IMR-90 (cell line): Measurements from ENCODE around the gene YARS2. TPM values are rescaled to one million over a fixed set of nuclear protein-coding genes. Genes with fewer than 3 reads are reported as not detected.

ENCODE experiments used
- ATAC-seq: fragments of 200-7000 bp; cut with Tn5 transposase; 2 replicates; pipeline ENCODE4 v1.9.1; 2020; ENCODE audit warnings: low read depth, mild to moderate bottlenecking, moderate library complexity
- BruUV-seq: library from RNA; stranded (reverse); fragments of 400-500 nt; replicated peaks from 2 replicates; lab custom pipeline; 2021; lab: Mats Ljungman, UMichigan
- CTCF ChIA-PET: fragments of 300-600 bp; formaldehyde crosslinking; extraction: SDS; loops from one replicate; lab custom pipeline; 2021; ENCODE audit warnings: antibody characterized with exemption; lab: Yijun Ruan, JAX
- POLR2A ChIA-PET: fragments of 300-600 bp; sonication (Branson Sonifier 250); formaldehyde crosslinking; loops from one replicate; lab custom pipeline; 2022; ENCODE audit warnings: antibody characterized with exemption; ENCODE audit not compliant: unreplicated experiment; lab: Charles Lee
- DNase-seq: peaks from one replicate; pipeline ENCODE4 v3.0.0; 2013
- H2AFZ ChIP-seq: replicated peaks from 2 replicates; pipeline ENCODE3; 2013; ENCODE audit warnings: low read length, mild to moderate bottlenecking; ENCODE audit not compliant: poor library complexity
- H2AK5ac ChIP-seq: 2 replicates; pipeline ENCODE4 v1.6.1; 2013; ENCODE audit warnings: low read depth, low read length, inconsistent platforms
- H2AK9ac ChIP-seq: replicated peaks from 2 replicates; pipeline ENCODE3; 2013; ENCODE audit warnings: mild to moderate bottlenecking, low read depth, low read length, moderate library complexity; ENCODE audit not compliant: poor library complexity
- H2BK120ac ChIP-seq: 2 replicates; pipeline ENCODE4 v1.6.1; 2013; ENCODE audit warnings: low read depth, low read length, inconsistent platforms
- H2BK15ac ChIP-seq: 3 replicates; pipeline ENCODE4 v1.6.1; 2013; ENCODE audit warnings: low read depth, low read length, inconsistent platforms
- H2BK20ac ChIP-seq: 2 replicates; pipeline ENCODE4 v1.6.1; 2013; ENCODE audit warnings: low read depth, mild to moderate bottlenecking, inconsistent platforms, low read length, moderate library complexity
- H2BK5ac ChIP-seq: 2 replicates; pipeline ENCODE4 v1.6.1; 2013; ENCODE audit warnings: mild to moderate bottlenecking, low read depth, low read length, inconsistent platforms; ENCODE audit not compliant: poor library complexity, severe bottlenecking
- H3K14ac ChIP-seq: replicated peaks from 2 replicates; pipeline ENCODE4 v1.6.1; 2013; ENCODE audit warnings: low read depth, low read length, inconsistent platforms
- H3K18ac ChIP-seq: 2 replicates; pipeline ENCODE4 v1.6.1; 2013; ENCODE audit warnings: low read depth, low read length, control low read depth
- H3K23ac ChIP-seq: 2 replicates; pipeline ENCODE4 v1.6.1; 2013; ENCODE audit warnings: low read depth, low read length, inconsistent platforms
- H3K27ac ChIP-seq: 2 replicates; pipeline ENCODE4 v1.5.1; 2013; ENCODE audit warnings: mild to moderate bottlenecking, control low read depth, low read length; ENCODE audit not compliant: insufficient read depth
- H3K27me3 ChIP-seq: 2 replicates; pipeline ENCODE4 v1.6.1; 2013; ENCODE audit warnings: low read length; ENCODE audit not compliant: control insufficient read depth, insufficient read depth
- H3K36me3 ChIP-seq: 2 replicates; pipeline ENCODE4 v1.6.1; 2013; ENCODE audit warnings: low read length, mixed read lengths; ENCODE audit not compliant: control insufficient read depth, insufficient read depth
- H3K4ac ChIP-seq: 2 replicates; pipeline ENCODE4 v1.6.1; 2013; ENCODE audit warnings: low read depth, low read length, inconsistent platforms
- H3K4me1 ChIP-seq: 2 replicates; pipeline ENCODE4 v1.6.1; 2013; ENCODE audit warnings: low read length, mixed read lengths; ENCODE audit not compliant: control insufficient read depth, insufficient read depth
- H3K4me2 ChIP-seq: 2 replicates; pipeline ENCODE4 v1.6.1; 2013; ENCODE audit warnings: low read depth, mild to moderate bottlenecking, control low read depth, low read length, moderate library complexity
- H3K4me3 ChIP-seq: 2 replicates; pipeline ENCODE4 v1.5.1; 2013; ENCODE audit warnings: low read depth, mild to moderate bottlenecking, control low read depth, low read length, moderate library complexity; ENCODE audit not compliant: insufficient read depth
- H3K56ac ChIP-seq: 2 replicates; pipeline ENCODE4 v1.6.1; 2013; ENCODE audit warnings: low read length, inconsistent platforms; ENCODE audit not compliant: insufficient read depth; ENCODE audit errors: extremely low read depth
- H3K79me1 ChIP-seq, 2 experiments: 2 replicates each; pipeline ENCODE4 v1.6.1; 2013; ENCODE audit warnings: low read length in 2 of 2, inconsistent platforms in 1 of 2, low read depth in 1 of 2
- H3K9ac ChIP-seq: 2 replicates; pipeline ENCODE4 v1.6.1; 2013; ENCODE audit warnings: low read depth, low read length, control low read depth
- H3K9me1 ChIP-seq: 2 replicates; pipeline ENCODE4 v1.6.1; 2013; ENCODE audit warnings: low read length, inconsistent platforms; ENCODE audit not compliant: insufficient read depth
- H3K9me3 ChIP-seq: 2 replicates; pipeline ENCODE4 v1.6.1; 2013; ENCODE audit warnings: low read length; ENCODE audit not compliant: control insufficient read depth, insufficient read depth
- H4K20me1 ChIP-seq: 2 replicates; pipeline ENCODE4 v1.6.1; 2013; ENCODE audit warnings: low read length, inconsistent platforms; ENCODE audit not compliant: insufficient read depth
- H4K5ac ChIP-seq: 2 replicates; pipeline ENCODE4 v1.6.1; 2013; ENCODE audit warnings: mild to moderate bottlenecking, low read depth, low read length, control low read depth
- H4K8ac ChIP-seq, 2 experiments: 2 replicates each; pipeline ENCODE4 v1.6.1; 2013; ENCODE audit warnings: low read depth in 2 of 2, low read length in 2 of 2, control low read depth in 1 of 2, inconsistent platforms in 1 of 2
- H4K91ac ChIP-seq: 2 replicates; pipeline ENCODE4 v1.6.1; 2013; ENCODE audit warnings: low read depth, low read length, inconsistent platforms; ENCODE audit not compliant: insufficient read depth
- NFE2L2 ChIP-seq: fragments of 150-350 bp; IDR thresholded peaks from 2 replicates; pipeline ENCODE4 v1.6.1; 2016; ENCODE audit warnings: low read depth, mild to moderate bottlenecking, low read length
- RAD21 ChIP-seq: IDR thresholded peaks from 2 replicates; pipeline ENCODE4 v1.6.1; 2012; ENCODE audit warnings: low read length, improper control_type of control experiment
- RCOR1 ChIP-seq: IDR thresholded peaks from 2 replicates; pipeline ENCODE4 v1.6.1; 2012; ENCODE audit warnings: mild to moderate bottlenecking, low read length, improper control_type of control experiment; ENCODE audit not compliant: insufficient replicate concordance
- SMC3 ChIP-seq: fragments of 150-350 bp; IDR thresholded peaks from 2 replicates; pipeline ENCODE4 v1.6.1; 2016; ENCODE audit warnings: low read depth, mild to moderate bottlenecking, antibody characterized with exemption, low read length, moderate library complexity
- WGBS, 2 experiments: methylation state at CpG; one replicate each; pipeline versions ENCODE4 v1.1.5 to v1.1.7; 2013; ENCODE audit warnings: missing lambda C conversion rate in 2 of 2; ENCODE audit not compliant: insufficient read length in 1 of 2; ENCODE audit errors: extremely low coverage in 2 of 2; 5-methylcytosine and 5-hydroxymethylcytosine counted together
- dilution Hi-C: fragments of 300-500 bp; cut with HindIII; formaldehyde crosslinking; loops from one replicate; pipeline ENCODE4 v1.14.3; 2018; ENCODE audit warnings: low sequenced_read_pairs; ENCODE audit not compliant: unreplicated experiment
- in situ Hi-C: fragments of 300-500 bp; cut with MboI; formaldehyde crosslinking; loops from 3 replicates; pipeline ENCODE4 v1.14.3; 2019; ENCODE audit warnings: low sequenced_read_pairs, inconsistent platforms, mixed read lengths
- intact Hi-C: fragments of 100-400 bp; cut with micrococcal nuclease; formaldehyde crosslinking; loops from 2 replicates; pipeline ENCODE4 v1.10.0; 2022
- polyA plus RNA-seq, 3 experiments: library from polyadenylated mRNA; depleted of rRNA; stranded (reverse); fragments of >200 nt; gene quantifications; 2 replicates each; pipeline ENCODE4 v1.2.3, GENCODE V29; 2012; ENCODE audit warnings: low replicate concordance in 1 of 3
- total RNA-seq: library from RNA; depleted of rRNA; stranded (reverse); fragments of >200 nt; gene quantifications from 2 replicates; pipeline ENCODE4 v1.2.3, GENCODE V29; 2012
- TF ChIP-seq, protein P1 (sequence below): fragments of 150-350 bp; IDR thresholded peaks from 2 replicates; pipeline ENCODE4 v1.6.1; 2017; ENCODE audit warnings: mild to moderate bottlenecking, antibody characterized with exemption, low read length, low read depth

YARS2 gene
- total and polyA plus RNA-seq, 2 of the 4 experiments (the other 2 are of a cell fraction): 15.3 to 26.9 TPM

GRCh38 chr12:32761716-32762115 lies 6.0 kb upstream of the YARS2 start:
- no peak overlapping the region for H2BK120ac ChIP-seq
- POLR2A ChIA-PET: no interaction called here
- no peak overlapping the region for H3K27ac ChIP-seq
- no peak overlapping the region for H2AK5ac ChIP-seq
- no peak overlapping the region for H3K56ac ChIP-seq
- no peak overlapping the region for H3K4me2 ChIP-seq
- DNase-seq: no peak
- no peak overlapping the region for H4K91ac ChIP-seq
- no TSS peak for BruUV-seq
- H3K18ac ChIP-seq: no peak overlapping the region
- no peaks in the 10 kb centered on the region for H4K20me1 ChIP-seq
- no peak overlapping the region for H4K8ac ChIP-seq
- no peak overlapping the region for H3K4me3 ChIP-seq
- H2BK5ac ChIP-seq: no peak overlapping the region
- in situ Hi-C loops: no loop called here
- H2AK9ac ChIP-seq: no peak overlapping the region
- H3K27me3 ChIP-seq: no peaks in the 10 kb centered on the region; the same call in 1 of the 2 replicates
- H2BK15ac ChIP-seq: no peak overlapping the region
- TF ChIP-seq NFE2L2: no peak
- TF ChIP-seq, protein P1, sequence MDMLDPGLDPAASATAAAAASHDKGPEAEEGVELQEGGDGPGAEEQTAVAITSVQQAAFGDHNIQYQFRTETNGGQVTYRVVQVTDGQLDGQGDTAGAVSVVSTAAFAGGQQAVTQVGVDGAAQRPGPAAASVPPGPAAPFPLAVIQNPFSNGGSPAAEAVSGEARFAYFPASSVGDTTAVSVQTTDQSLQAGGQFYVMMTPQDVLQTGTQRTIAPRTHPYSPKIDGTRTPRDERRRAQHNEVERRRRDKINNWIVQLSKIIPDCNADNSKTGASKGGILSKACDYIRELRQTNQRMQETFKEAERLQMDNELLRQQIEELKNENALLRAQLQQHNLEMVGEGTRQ: no peak
- TF ChIP-seq RCOR1: no peak
- no peak for TF ChIP-seq RAD21
- TF ChIP-seq SMC3: no peak
- H4K5ac ChIP-seq: no peak overlapping the region
- no peaks in the 10 kb centered on the region for H3K9me1 ChIP-seq
- no peaks in the 10 kb centered on the region for H3K79me1 ChIP-seq
- intact Hi-C loops: no loop called here
- CTCF ChIA-PET: no interaction called here
- no peak for ATAC-seq
- dilution Hi-C loops: no loop called here
- no peak overlapping the region for H2BK20ac ChIP-seq
- no peak overlapping the region for H2AFZ ChIP-seq
- H3K4me1 ChIP-seq: no peaks in the 10 kb centered on the region
- no peak overlapping the region for H3K23ac ChIP-seq
- H3K14ac ChIP-seq: no peak overlapping the region
- no CpG with 5 or more reads among the region's 1 CpG for WGBS, 2 experiments
- H3K36me3 ChIP-seq: no peaks in the 10 kb centered on the region
- H3K9me3 ChIP-seq: no peaks in the 10 kb centered on the region
- no peak overlapping the region for H3K9ac ChIP-seq
- no peak overlapping the region for H3K4ac ChIP-seq
